ENCODE data around the gene TMEM114.

DNA sequence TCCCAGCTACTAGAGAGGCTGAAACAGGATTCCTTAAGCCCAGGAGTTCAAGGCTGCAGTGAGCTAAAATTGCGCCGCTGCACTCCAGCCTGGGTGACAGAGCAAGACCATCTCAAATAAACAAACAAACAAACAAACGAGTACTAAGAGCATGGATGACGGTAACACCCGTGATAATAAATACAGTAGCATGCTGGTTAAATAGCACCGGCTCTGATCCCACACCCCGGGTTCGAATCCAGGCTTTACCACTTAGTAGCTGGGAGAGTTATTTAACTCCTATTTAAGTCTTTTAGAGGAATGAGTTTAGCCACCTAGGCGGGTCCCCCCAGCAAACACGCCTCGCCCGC is 30.9 kb upstream of the TMEM114 start:
- no peak for TF ChIP-seq POLR2A (IDR thresholded peaks at IDR 0.05)
- TF ChIP-seq, protein P1, sequence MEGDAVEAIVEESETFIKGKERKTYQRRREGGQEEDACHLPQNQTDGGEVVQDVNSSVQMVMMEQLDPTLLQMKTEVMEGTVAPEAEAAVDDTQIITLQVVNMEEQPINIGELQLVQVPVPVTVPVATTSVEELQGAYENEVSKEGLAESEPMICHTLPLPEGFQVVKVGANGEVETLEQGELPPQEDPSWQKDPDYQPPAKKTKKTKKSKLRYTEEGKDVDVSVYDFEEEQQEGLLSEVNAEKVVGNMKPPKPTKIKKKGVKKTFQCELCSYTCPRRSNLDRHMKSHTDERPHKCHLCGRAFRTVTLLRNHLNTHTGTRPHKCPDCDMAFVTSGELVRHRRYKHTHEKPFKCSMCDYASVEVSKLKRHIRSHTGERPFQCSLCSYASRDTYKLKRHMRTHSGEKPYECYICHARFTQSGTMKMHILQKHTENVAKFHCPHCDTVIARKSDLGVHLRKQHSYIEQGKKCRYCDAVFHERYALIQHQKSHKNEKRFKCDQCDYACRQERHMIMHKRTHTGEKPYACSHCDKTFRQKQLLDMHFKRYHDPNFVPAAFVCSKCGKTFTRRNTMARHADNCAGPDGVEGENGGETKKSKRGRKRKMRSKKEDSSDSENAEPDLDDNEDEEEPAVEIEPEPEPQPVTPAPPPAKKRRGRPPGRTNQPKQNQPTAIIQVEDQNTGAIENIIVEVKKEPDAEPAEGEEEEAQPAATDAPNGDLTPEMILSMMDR (IDR thresholded peaks at IDR 0.05), result no peak
